GM23338 (cell line): ENCODE data around the gene RNF130.

ENCODE experiments used
- CREB1 ChIP-seq: fragments of 250-450 bp; sonication (Bioruptor Pico); IDR thresholded peaks from 2 replicates; pipeline ENCODE4 v1.5.0; 2020; ENCODE audit warnings: low read depth, mild to moderate bottlenecking, moderate library complexity
- EZH2 ChIP-seq: fragments of 200-600 bp; sonication (generic); IDR thresholded peaks from one replicate; pipeline ENCODE4 v1.8.0; 2017; ENCODE audit warnings: antibody characterized with exemption, mild to moderate bottlenecking, low read depth; ENCODE audit not compliant: unreplicated experiment
- EZH2phosphoT487 ChIP-seq: fragments of 200-600 bp; sonication (generic); IDR thresholded peaks from one replicate; pipeline ENCODE4 v1.8.1; 2018; ENCODE audit warnings: antibody characterized with exemption; ENCODE audit not compliant: unreplicated experiment
- JUNB ChIP-seq: IDR thresholded peaks from one replicate; pipeline ENCODE4 v1.6.1; 2016; ENCODE audit warnings: antibody characterized with exemption; ENCODE audit not compliant: unreplicated experiment
- NANOG ChIP-seq: IDR thresholded peaks from 2 replicates; pipeline ENCODE4 v1.6.1; 2016; ENCODE audit warnings: antibody characterized with exemption, borderline replicate concordance
- POLR2AphosphoS5 ChIP-seq: IDR thresholded peaks from 2 replicates; pipeline ENCODE4 v1.6.1; 2016; ENCODE audit warnings: antibody characterized with exemption, low read depth
- STAT1 ChIP-seq: IDR thresholded peaks from one replicate; pipeline ENCODE4 v1.6.1; 2016; ENCODE audit warnings: antibody characterized with exemption; ENCODE audit not compliant: unreplicated experiment
- ZNF331 ChIP-seq: fragments of 250-450 bp; sonication (Bioruptor Pico); IDR thresholded peaks from 2 replicates; pipeline ENCODE4 v1.5.0; 2020; ENCODE audit warnings: low read depth, mild to moderate bottlenecking, moderate library complexity
- TF ChIP-seq, protein P1 (sequence below), 2 experiments: fragments of 200-600 bp in 1 of 2; sonication (generic) in 1 of 2; conservative IDR thresholded peaks; 2 replicates each; pipeline versions ENCODE4 v1.5.1 to v1.6.1; 2016 to 2017; ENCODE audit warnings: antibody characterized with exemption in 2 of 2, low read depth in 2 of 2, mild to moderate bottlenecking in 2 of 2, moderate library complexity in 1 of 2
- TF ChIP-seq, protein P2 (sequence below): IDR thresholded peaks from one replicate; pipeline ENCODE4 v1.6.1; 2018; ENCODE audit warnings: antibody characterized with exemption; ENCODE audit not compliant: unreplicated experiment

DNA sequence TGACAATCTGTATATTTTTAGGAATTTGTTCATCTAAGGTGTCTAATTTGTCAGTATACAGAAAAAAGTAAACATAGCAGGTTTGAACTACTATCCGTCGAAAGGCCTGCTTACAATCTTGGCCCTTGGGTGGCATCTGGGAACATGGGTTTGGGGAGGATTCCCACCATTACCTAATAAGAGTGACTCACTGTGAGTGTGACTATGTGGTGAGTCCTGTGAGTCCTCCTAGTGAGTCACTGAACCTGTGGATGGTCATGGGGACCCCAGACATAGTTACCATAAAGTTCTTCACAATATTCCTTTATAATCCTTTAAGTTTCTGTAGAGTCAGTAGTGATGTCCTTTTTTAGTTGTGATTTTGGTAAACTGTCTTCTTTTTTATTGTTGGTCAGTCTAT, 37.0 kb downstream of the RNF130 start:
- TF ChIP-seq, protein P1, sequence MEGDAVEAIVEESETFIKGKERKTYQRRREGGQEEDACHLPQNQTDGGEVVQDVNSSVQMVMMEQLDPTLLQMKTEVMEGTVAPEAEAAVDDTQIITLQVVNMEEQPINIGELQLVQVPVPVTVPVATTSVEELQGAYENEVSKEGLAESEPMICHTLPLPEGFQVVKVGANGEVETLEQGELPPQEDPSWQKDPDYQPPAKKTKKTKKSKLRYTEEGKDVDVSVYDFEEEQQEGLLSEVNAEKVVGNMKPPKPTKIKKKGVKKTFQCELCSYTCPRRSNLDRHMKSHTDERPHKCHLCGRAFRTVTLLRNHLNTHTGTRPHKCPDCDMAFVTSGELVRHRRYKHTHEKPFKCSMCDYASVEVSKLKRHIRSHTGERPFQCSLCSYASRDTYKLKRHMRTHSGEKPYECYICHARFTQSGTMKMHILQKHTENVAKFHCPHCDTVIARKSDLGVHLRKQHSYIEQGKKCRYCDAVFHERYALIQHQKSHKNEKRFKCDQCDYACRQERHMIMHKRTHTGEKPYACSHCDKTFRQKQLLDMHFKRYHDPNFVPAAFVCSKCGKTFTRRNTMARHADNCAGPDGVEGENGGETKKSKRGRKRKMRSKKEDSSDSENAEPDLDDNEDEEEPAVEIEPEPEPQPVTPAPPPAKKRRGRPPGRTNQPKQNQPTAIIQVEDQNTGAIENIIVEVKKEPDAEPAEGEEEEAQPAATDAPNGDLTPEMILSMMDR (conservative IDR thresholded peaks at IDR 0.05; ENCODE audit: low read depth in 2 of 2): no peak
- TF ChIP-seq POLR2AphosphoS5 (no peak), JUNB (no peak), EZH2 (no peak), CREB1 (CRISPR knock-in tag) (no peak), EZH2phosphoT487 (no peak), NANOG (no peak), STAT1 (no peak), ZNF331 (CRISPR knock-in tag) (no peak)
- TF ChIP-seq, protein P2, sequence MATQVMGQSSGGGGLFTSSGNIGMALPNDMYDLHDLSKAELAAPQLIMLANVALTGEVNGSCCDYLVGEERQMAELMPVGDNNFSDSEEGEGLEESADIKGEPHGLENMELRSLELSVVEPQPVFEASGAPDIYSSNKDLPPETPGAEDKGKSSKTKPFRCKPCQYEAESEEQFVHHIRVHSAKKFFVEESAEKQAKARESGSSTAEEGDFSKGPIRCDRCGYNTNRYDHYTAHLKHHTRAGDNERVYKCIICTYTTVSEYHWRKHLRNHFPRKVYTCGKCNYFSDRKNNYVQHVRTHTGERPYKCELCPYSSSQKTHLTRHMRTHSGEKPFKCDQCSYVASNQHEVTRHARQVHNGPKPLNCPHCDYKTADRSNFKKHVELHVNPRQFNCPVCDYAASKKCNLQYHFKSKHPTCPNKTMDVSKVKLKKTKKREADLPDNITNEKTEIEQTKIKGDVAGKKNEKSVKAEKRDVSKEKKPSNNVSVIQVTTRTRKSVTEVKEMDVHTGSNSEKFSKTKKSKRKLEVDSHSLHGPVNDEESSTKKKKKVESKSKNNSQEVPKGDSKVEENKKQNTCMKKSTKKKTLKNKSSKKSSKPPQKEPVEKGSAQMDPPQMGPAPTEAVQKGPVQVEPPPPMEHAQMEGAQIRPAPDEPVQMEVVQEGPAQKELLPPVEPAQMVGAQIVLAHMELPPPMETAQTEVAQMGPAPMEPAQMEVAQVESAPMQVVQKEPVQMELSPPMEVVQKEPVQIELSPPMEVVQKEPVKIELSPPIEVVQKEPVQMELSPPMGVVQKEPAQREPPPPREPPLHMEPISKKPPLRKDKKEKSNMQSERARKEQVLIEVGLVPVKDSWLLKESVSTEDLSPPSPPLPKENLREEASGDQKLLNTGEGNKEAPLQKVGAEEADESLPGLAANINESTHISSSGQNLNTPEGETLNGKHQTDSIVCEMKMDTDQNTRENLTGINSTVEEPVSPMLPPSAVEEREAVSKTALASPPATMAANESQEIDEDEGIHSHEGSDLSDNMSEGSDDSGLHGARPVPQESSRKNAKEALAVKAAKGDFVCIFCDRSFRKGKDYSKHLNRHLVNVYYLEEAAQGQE: no peak
